K562 (cell line): ENCODE measurements around the gene STIL. TPM values are rescaled to one million over a fixed set of nuclear protein-coding genes. Genes with fewer than 3 reads are reported as not detected.
A peak's percentile ranks its signal among the peaks of the same experiment; 100 is the strongest.

Experiments used
- ARID1B ChIP-seq: fragments of 450-650 bp; IDR thresholded peaks from 2 replicates; pipeline ENCODE4 v1.6.1; 2016; ENCODE audit warnings: antibody characterized with exemption, mild to moderate bottlenecking, inconsistent platforms
- ARNT ChIP-seq, 2 experiments: fragments of 450-650 bp; IDR thresholded peaks; 2 replicates each; pipeline ENCODE4 v1.6.1; 2016; ENCODE audit warnings: mild to moderate bottlenecking in 1 of 2
- CBX3 ChIP-seq, 2 experiments: IDR thresholded peaks; 1 replicate in 1 of 2; 2 replicates in 1 of 2; pipeline ENCODE4 v1.6.1; 2012; ENCODE audit warnings: inconsistent platforms in 2 of 2, low read length in 2 of 2, borderline replicate concordance in 1 of 2, control low read depth in 1 of 2
- CHD2 ChIP-seq: IDR thresholded peaks from 2 replicates; pipeline ENCODE4 v1.6.1; 2011; ENCODE audit warnings: low read depth, low read length
- CREM ChIP-seq: IDR thresholded peaks from 2 replicates; pipeline ENCODE4 v1.6.1; 2014; ENCODE audit warnings: antibody characterized with exemption, low read depth
- CTBP1 ChIP-seq: fragments of 450-650 bp; IDR thresholded peaks from 2 replicates; pipeline ENCODE4 v1.6.1; 2016; ENCODE audit warnings: borderline replicate concordance
- FOSL1 ChIP-seq: fragments of 200-800 bp; sonication (Bioruptor generic); conservative IDR thresholded peaks from 2 replicates; pipeline ENCODE4 v1.6.1; 2016; ENCODE audit warnings: missing genetic modification characterization, missing compliant biosample characterization
- KLF16 ChIP-seq: IDR thresholded peaks from 2 replicates; pipeline ENCODE4 v1.6.1; 2016; ENCODE audit warnings: antibody characterized with exemption
- L3MBTL2 ChIP-seq: fragments of 450-650 bp; IDR thresholded peaks from 2 replicates; pipeline ENCODE4 v1.6.1; 2016; ENCODE audit warnings: mild to moderate bottlenecking, moderate library complexity
- ZFP30 ChIP-seq: fragments of 250-450 bp; sonication (Bioruptor Pico); IDR thresholded peaks from 2 replicates; pipeline ENCODE4 v1.8.0; 2022; ENCODE audit warnings: moderate library complexity, mild to moderate bottlenecking, inconsistent platforms, borderline replicate concordance
- ZNF239 ChIP-seq: fragments of 250-450 bp; sonication (Bioruptor Pico); IDR thresholded peaks from 2 replicates; pipeline ENCODE4 v1.4.0; 2020; ENCODE audit warnings: mild to moderate bottlenecking
- polyA plus RNA-seq, 8 experiments: library from polyadenylated mRNA; depleted of rRNA in 4 of 8; stranded (reverse) in 5 of 8; unstranded in 3 of 8; fragments of >200 nt; fragmentation: Nextera tagmentation in 2 of 8; fragmentation: Illumina TruSeq in 1 of 8; extraction: Ambion mirVana in 2 of 8; extraction: Trizol in 1 of 8; gene quantifications; 2 replicates each; pipeline versions ENCODE4 v1.2.1 to v1.2.3, GENCODE V29; 2011 to 2014; ENCODE audit warnings: inconsistent platforms in 1 of 8, missing spikeins in 1 of 8
- total RNA-seq, 7 experiments: library from RNA; depleted of rRNA in 6 of 7; stranded (reverse); fragments of >200 nt in 6 of 7; fragmentation: Illumina TruSeq in 2 of 7; extraction: Trizol in 2 of 7; gene quantifications; 2 replicates each; pipeline versions ENCODE4 v1.2.1 to v1.2.3, GENCODE V29; 2011 to 2021; ENCODE audit warnings: low replicate concordance in 1 of 7
- TF ChIP-seq, protein P1 (sequence below), 2 experiments: fragments of 450-650 bp; formaldehyde crosslinking in 1 of 2; IDR thresholded peaks; 2 replicates each; pipeline versions ENCODE4 v1.4.0 to v1.6.1; 2014 to 2020; ENCODE audit warnings: mild to moderate bottlenecking in 2 of 2, borderline replicate concordance in 1 of 2, low read depth in 1 of 2
- TF ChIP-seq, protein P2 (sequence below): fragments of 450-650 bp; formaldehyde crosslinking; IDR thresholded peaks from 2 replicates; pipeline ENCODE4 v1.4.0; 2020; ENCODE audit warnings: mild to moderate bottlenecking, moderate library complexity
- TF ChIP-seq, protein P3 (sequence below): fragments of 450-650 bp; IDR thresholded peaks from 2 replicates; pipeline ENCODE4 v1.6.1; 2018; ENCODE audit not compliant: partially characterized antibody

The STIL gene
- total and polyA plus RNA-seq, 9 of the 15 experiments (the other 6 are each of a cell fraction or from before 2014, with no cell fraction given) = 10.5 to 77.4 (median 39.6) TPM

DNA sequence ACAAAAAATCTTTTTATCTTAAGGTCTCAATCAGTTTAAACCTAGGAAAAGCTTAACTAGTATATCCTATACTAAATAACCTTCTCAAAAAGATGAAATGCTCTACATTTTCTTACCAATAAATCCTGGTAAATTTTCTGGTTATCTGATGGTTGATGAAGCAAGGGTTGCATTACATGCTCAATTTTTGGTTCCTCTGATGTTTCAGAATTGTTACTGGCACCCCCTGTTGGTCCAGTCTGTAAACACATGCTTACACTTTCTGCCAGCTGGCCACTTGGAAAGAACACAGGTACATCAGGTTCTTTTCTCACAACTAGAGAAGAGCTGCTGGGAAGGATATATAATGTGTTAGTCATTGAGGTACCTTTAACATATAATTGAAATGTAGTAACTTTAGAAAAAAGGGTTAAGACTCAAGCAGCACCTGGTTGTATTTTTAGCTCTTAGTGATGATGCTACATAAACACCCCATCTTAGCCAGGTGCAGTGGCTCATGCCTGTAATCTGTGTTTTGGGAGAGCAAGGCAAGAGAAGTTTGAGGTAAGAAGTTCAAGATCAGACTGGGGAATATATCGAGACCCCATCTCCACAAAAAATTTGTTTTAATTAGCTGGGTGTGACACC lies 51.0 kb downstream of the STIL start (continued):
- TF ChIP-seq, protein P1, sequence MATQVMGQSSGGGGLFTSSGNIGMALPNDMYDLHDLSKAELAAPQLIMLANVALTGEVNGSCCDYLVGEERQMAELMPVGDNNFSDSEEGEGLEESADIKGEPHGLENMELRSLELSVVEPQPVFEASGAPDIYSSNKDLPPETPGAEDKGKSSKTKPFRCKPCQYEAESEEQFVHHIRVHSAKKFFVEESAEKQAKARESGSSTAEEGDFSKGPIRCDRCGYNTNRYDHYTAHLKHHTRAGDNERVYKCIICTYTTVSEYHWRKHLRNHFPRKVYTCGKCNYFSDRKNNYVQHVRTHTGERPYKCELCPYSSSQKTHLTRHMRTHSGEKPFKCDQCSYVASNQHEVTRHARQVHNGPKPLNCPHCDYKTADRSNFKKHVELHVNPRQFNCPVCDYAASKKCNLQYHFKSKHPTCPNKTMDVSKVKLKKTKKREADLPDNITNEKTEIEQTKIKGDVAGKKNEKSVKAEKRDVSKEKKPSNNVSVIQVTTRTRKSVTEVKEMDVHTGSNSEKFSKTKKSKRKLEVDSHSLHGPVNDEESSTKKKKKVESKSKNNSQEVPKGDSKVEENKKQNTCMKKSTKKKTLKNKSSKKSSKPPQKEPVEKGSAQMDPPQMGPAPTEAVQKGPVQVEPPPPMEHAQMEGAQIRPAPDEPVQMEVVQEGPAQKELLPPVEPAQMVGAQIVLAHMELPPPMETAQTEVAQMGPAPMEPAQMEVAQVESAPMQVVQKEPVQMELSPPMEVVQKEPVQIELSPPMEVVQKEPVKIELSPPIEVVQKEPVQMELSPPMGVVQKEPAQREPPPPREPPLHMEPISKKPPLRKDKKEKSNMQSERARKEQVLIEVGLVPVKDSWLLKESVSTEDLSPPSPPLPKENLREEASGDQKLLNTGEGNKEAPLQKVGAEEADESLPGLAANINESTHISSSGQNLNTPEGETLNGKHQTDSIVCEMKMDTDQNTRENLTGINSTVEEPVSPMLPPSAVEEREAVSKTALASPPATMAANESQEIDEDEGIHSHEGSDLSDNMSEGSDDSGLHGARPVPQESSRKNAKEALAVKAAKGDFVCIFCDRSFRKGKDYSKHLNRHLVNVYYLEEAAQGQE (IDR thresholded peaks at IDR 0.05; ENCODE audit: borderline replicate concordance) = peak; percentile 89
- TF ChIP-seq, protein P1 (CRISPR knock-in tag; IDR thresholded peaks at IDR 0.05; ENCODE audit: low read depth) = no peak
- TF ChIP-seq, protein P2, sequence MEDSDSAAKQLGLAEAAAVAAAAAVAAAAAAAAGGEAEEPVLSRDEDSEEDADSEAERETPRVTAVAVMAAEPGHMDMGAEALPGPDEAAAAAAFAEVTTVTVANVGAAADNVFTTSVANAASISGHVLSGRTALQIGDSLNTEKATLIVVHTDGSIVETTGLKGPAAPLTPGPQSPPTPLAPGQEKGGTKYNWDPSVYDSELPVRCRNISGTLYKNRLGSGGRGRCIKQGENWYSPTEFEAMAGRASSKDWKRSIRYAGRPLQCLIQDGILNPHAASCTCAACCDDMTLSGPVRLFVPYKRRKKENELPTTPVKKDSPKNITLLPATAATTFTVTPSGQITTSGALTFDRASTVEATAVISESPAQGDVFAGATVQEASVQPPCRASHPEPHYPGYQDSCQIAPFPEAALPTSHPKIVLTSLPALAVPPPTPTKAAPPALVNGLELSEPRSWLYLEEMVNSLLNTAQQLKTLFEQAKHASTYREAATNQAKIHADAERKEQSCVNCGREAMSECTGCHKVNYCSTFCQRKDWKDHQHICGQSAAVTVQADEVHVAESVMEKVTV (CRISPR knock-in tag) = peak; percentile 91
- TF ChIP-seq CBX3 (IDR thresholded peaks at IDR 0.05; ENCODE audit: borderline replicate concordance in 1 of 2, low read length in 2 of 2) (peak in 1 of 2 experiments; percentile 30; a peak in 1 of 3 replicates), L3MBTL2 (0 out of 2 replicates have a peak, but pooled peaks have one; percentile 12), ZNF239 (CRISPR knock-in tag) (peak; percentile 17; the same call in 1 of the 2 replicates), KLF16 (0 out of 2 replicates have a peak, but pooled peaks have one; percentile 11), CREM (peak; percentile 41; the same call in 1 of the 2 replicates), FOSL1 (tag) (no peak), ZFP30 (CRISPR knock-in tag) (no peak), ARID1B (no peak), CHD2 (no peak), CTBP1 (peak; percentile 17; the same call in 1 of the 2 replicates), ARNT (IDR thresholded peaks at IDR 0.05) (peak in 1 of 2 experiments; percentile 71; a peak in 2 of 4 replicates)
- TF ChIP-seq, protein P3, sequence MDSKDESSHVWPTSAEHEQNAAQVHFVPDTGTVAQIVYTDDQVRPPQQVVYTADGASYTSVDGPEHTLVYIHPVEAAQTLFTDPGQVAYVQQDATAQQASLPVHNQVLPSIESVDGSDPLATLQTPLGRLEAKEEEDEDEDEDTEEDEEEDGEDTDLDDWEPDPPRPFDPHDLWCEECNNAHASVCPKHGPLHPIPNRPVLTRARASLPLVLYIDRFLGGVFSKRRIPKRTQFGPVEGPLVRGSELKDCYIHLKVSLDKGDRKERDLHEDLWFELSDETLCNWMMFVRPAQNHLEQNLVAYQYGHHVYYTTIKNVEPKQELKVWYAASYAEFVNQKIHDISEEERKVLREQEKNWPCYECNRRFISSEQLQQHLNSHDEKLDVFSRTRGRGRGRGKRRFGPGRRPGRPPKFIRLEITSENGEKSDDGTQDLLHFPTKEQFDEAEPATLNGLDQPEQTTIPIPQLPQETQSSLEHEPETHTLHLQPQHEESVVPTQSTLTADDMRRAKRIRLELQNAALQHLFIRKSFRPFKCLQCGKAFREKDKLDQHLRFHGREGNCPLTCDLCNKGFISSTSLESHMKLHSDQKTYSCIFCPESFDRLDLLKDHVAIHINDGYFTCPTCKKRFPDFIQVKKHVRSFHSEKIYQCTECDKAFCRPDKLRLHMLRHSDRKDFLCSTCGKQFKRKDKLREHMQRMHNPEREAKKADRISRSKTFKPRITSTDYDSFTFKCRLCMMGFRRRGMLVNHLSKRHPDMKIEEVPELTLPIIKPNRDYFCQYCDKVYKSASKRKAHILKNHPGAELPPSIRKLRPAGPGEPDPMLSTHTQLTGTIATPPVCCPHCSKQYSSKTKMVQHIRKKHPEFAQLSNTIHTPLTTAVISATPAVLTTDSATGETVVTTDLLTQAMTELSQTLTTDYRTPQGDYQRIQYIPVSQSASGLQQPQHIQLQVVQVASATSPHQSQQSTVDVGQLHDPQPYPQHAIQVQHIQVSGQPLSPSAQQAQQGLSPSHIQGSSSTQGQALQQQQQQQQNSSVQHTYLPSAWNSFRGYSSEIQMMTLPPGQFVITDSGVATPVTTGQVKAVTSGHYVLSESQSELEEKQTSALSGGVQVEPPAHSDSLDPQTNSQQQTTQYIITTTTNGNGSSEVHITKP = peak; percentile 83
